Measurements from ENCODE around the gene ECPAS. TPM values are rescaled to one million over a fixed set of nuclear protein-coding genes. Genes with fewer than 3 reads are reported as not detected.
"Not testable (repeated sequence)": the region's sequence is repeated elsewhere in the genome, so short reads cannot be mapped to it uniquely, and the experiment has no call there.

Gene ECPAS
- total RNA-seq, 1 donor from 2014 or later, result 117 TPM

- no peak for TF ChIP-seq CTCF (IDR thresholded peaks at IDR 0.05; ENCODE audit: unreplicated experiment)
- Mint-ChIP-seq H3K4me3 (ENCODE audit: low read depth) (no peak overlapping the region), H3K36me3 (ENCODE audit: insufficient read depth) (peaks cover 5% of the 10 kb centered on the region), H3K4me1 (ENCODE audit: low read depth) (peaks cover 15% of the 10 kb centered on the region), H3K27me3 (peaks cover 4% of the 10 kb centered on the region), H3K27ac (no peak overlapping the region), H3K9me3 (ENCODE audit: low read depth) (no peaks in the 10 kb centered on the region)
- DNase-seq (ENCODE audit: low spot score, unreplicated experiment), result no peak
Measured at GRCh38 chr9:111527347-111527746, 43.2 kb upstream of the ECPAS start.

- DNase-seq (ENCODE audit: low spot score, unreplicated experiment), result peak; percentile 88
- Mint-ChIP-seq H3K36me3 (ENCODE audit: insufficient read depth) (peaks cover 2% of the 10 kb centered on the region), H3K4me1 (ENCODE audit: low read depth) (peaks cover 15% of the 10 kb centered on the region), H3K27me3 (peaks cover 9% of the 10 kb centered on the region), H3K4me3 (ENCODE audit: low read depth) (peak within 1 kb of the TSS; percentile 84), H3K9me3 (ENCODE audit: low read depth) (no peaks in the 10 kb centered on the region), H3K27ac (peak within 1 kb of the TSS; percentile 97)
- TF ChIP-seq CTCF (IDR thresholded peaks at IDR 0.05; ENCODE audit: unreplicated experiment), result no peak
Measured at GRCh38 chr9:111525056-111525977, 41.1 kb upstream of the ECPAS start, which contains the start of gene ZNF483. Gene ZNF483, plus strand, starts transcription at chr9:111525179. Its CDS starts 2,217 bp downstream, at chr9:111527396.

- Mint-ChIP-seq H3K27ac (peak overlapping the region; percentile 87), H3K36me3 (ENCODE audit: insufficient read depth) (peaks cover 2% of the 10 kb centered on the region), H3K4me3 (ENCODE audit: low read depth) (peak overlapping the region; percentile 84), H3K4me1 (ENCODE audit: low read depth) (peaks cover 15% of the 10 kb centered on the region), H3K9me3 (ENCODE audit: low read depth) (no peaks in the 10 kb centered on the region), H3K27me3 (peaks cover 9% of the 10 kb centered on the region)
- no peak for TF ChIP-seq CTCF (IDR thresholded peaks at IDR 0.05; ENCODE audit: unreplicated experiment)
- no peak for DNase-seq (ENCODE audit: low spot score, unreplicated experiment)
Measured at GRCh38 chr9:111524731-111525055, 40.5 kb upstream of the ECPAS start.

GRCh38 chr9:111516061-111516465 is 31.9 kb upstream of the ECPAS start:
- Mint-ChIP-seq H3K9me3 (ENCODE audit: low read depth) (peaks cover 9% of the 10 kb centered on the region), H3K4me1 (ENCODE audit: low read depth) (no peaks in the 10 kb centered on the region)

GRCh38 chr9:111514967-111515366 is 30.8 kb upstream of the ECPAS start:
- TF ChIP-seq CTCF (IDR thresholded peaks at IDR 0.05; ENCODE audit: unreplicated experiment), result no peak
- H3K9me3 Mint-ChIP-seq (ENCODE audit: low read depth), result peaks cover 12% of the 10 kb centered on the region
- no peaks in the 10 kb centered on the region for H3K36me3 Mint-ChIP-seq (ENCODE audit: insufficient read depth)
- DNase-seq (ENCODE audit: low spot score, unreplicated experiment), result no peak
- no peaks in the 10 kb centered on the region for H3K4me1 Mint-ChIP-seq (ENCODE audit: low read depth)
- H3K4me3 Mint-ChIP-seq (ENCODE audit: low read depth), result no peak overlapping the region
- no peaks in the 10 kb centered on the region for H3K27me3 Mint-ChIP-seq
- H3K27ac Mint-ChIP-seq, result no peak overlapping the region

More at GRCh38 chr9:111516061-111516465, 31.9 kb upstream of the ECPAS start:
- no peak for DNase-seq (ENCODE audit: low spot score, unreplicated experiment)
- Mint-ChIP-seq H3K4me3 (ENCODE audit: low read depth) (no peak overlapping the region), H3K27ac (no peak overlapping the region), H3K36me3 (ENCODE audit: insufficient read depth) (no peaks in the 10 kb centered on the region), H3K27me3 (peaks cover 5% of the 10 kb centered on the region)
- TF ChIP-seq CTCF (IDR thresholded peaks at IDR 0.05; ENCODE audit: unreplicated experiment), result no peak

GRCh38 chr9:111511581-111511980 is 27.4 kb upstream of the ECPAS start:
- H3K4me3 Mint-ChIP-seq (ENCODE audit: low read depth); H3K36me3 Mint-ChIP-seq (ENCODE audit: insufficient read depth); DNase-seq (ENCODE audit: low spot score, unreplicated experiment); H3K27me3 Mint-ChIP-seq; H3K4me1 Mint-ChIP-seq (ENCODE audit: low read depth); H3K27ac Mint-ChIP-seq: not testable (repeated sequence)
- H3K9me3 Mint-ChIP-seq (ENCODE audit: low read depth), result peaks cover 12% of the 10 kb centered on the region
